Measurements from ENCODE around the gene C2orf15. TPM values are rescaled to one million over a fixed set of nuclear protein-coding genes. Genes with fewer than 3 reads are reported as not detected.

Gene C2orf15
- polyA plus RNA-seq, 2 of the 4 experiments (the other 2 are of a cell fraction), result 1.3 to 1.6 TPM

- no peak for DNase-seq (ENCODE audit: low read depth in 1 of 2, low spot score in 1 of 2)
- H3K27ac ChIP-seq, result no peak overlapping the region
- TF ChIP-seq FOSB (CRISPR knock-in tag; IDR thresholded peaks at IDR 0.05), result no peak
- no peak for TF ChIP-seq KDM1A (IDR thresholded peaks at IDR 0.05; ENCODE audit: low read depth)
- WGBS (ENCODE audit: missing lambda C conversion rate), result 79% methylated on average over 5 of the region's 5 CpGs
- no peaks in the 10 kb centered on the region for H3K9me3 ChIP-seq
- no peak overlapping the region for H3K4me3 ChIP-seq
- no peak for ATAC-seq
- ChIA-PET POLR2A (interaction anchor here (1.9 kb wide), 1 partner anchor 11 kb away, joined by 11 read pairs; the partner anchor contains the start of genes LIPT1 and TSGA10), CTCF (interaction anchor here (0.8 to 2.6 kb wide), 4 partner anchors 9 to 62 kb away, joined by 3 to 6 read pairs (median 4); no protein-coding TSS in a partner anchor)
- no peaks in the 10 kb centered on the region for H3K4me1 ChIP-seq
- FAIRE-seq, result no peak
- H3K4me2 ChIP-seq, result no peak overlapping the region
Measured at GRCh38 chr2:99166218-99166617, 24.7 kb downstream of the C2orf15 start.

DNA sequence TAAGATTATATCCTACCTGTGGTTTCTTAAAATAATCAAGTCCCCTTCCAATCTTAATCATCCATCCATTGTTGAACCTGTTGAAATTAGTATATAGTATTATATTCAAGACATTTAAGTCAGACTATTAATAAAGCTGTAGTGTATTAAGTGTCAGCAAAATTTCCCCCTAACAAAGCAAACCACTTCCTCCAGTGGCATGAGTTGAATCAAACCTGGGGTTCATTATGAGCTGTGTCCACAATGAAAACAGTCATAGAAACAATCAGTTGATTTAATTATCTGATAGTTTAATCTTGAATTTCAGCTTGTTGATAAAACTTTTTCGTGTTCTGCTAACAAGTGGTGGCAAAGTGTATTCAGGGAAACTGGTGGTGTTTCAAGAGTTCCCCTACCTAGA is 28.0 kb downstream of the C2orf15 start:
- DNase-seq (ENCODE audit: low read depth in 1 of 2, low spot score in 1 of 2), result no peak
- ChIA-PET CTCF (no interaction called here), POLR2A (no interaction called here)
- no peak overlapping the region for H3K27ac ChIP-seq
- ATAC-seq, result no peak
- 74% methylated on average over 1 of the region's 1 CpG for WGBS (ENCODE audit: missing lambda C conversion rate)
- no peaks in the 10 kb centered on the region for H3K4me1 ChIP-seq
- no peak overlapping the region for H3K4me2 ChIP-seq
- FAIRE-seq, result no peak
- H3K4me3 ChIP-seq, result no peak overlapping the region
- H3K9me3 ChIP-seq, result no peaks in the 10 kb centered on the region
- TF ChIP-seq CHD2 (IDR thresholded peaks at IDR 0.05; ENCODE audit: low read length, partially characterized antibody), result no peak
- no peak for TF ChIP-seq PHF8 (IDR thresholded peaks at IDR 0.05; ENCODE audit: borderline replicate concordance, low read depth)
- no peak for TF ChIP-seq CHD4 (IDR thresholded peaks at IDR 0.05; ENCODE audit: borderline replicate concordance)

DNA sequence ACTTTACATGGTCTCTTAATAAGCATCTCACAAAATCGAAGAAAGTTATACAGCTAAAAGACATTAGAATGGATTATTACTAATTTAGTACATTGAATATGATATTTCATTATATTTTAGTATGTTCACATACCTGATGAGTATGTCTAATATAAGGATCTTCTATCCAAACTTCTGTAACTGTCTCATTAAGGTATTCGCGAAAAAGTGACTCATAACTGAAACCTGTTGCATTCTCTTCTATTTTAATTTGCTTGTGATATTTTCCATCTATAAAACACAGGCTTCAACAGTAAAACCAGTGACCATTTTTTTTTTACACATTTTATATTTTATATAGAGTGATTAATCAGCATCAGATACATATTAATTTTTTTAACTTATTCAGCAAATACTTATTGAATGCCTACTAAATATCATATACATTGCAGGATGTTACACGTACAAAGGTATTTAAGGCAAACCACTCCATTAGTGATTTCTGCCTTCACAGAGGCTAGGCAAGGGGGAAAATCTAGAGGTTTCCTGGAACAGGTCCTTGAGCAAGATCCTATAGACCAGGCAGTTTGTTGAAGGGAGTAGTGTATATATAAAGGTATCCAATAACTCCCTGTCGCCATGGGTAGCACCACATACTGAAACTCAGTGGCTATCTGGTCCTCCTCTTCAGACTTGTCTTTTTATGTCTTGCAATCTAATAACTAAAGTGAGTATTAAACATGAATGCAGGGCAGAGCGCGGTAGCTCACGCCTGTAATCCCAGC is 30.1 kb downstream of the C2orf15 start:
- Histone ChIP-seq H3K4me1 (no peaks in the 10 kb centered on the region), H3K4me3 (no peak overlapping the region), H3K4me2 (no peak overlapping the region), H3K9me3 (no peaks in the 10 kb centered on the region), H3K27ac (no peak overlapping the region)
- DNase-seq (ENCODE audit: low read depth in 1 of 2, low spot score in 1 of 2) (no peak), FAIRE-seq (no peak), ATAC-seq (no peak)
- CTCF ChIA-PET, result interaction anchor here (1.6 kb wide), 1 partner anchor 13 kb away, joined by 6 read pairs; no protein-coding TSS in a partner anchor
- 94% methylated on average over 8 of the region's 8 CpGs for whole genome bisulfite sequencing (ENCODE audit: missing lambda C conversion rate)
- POLR2A ChIA-PET, result no interaction called here
- TF ChIP-seq HDAC2 (IDR thresholded peaks at IDR 0.05), result no peak
- TF ChIP-seq NFE2L2 (conservative IDR thresholded peaks at IDR 0.05; ENCODE audit: low read length), result no peak
- no peak for TF ChIP-seq BHLHE40 (IDR thresholded peaks at IDR 0.05; ENCODE audit: low read depth, low read length)
- no peak for TF ChIP-seq RARB (CRISPR knock-in tag; IDR thresholded peaks at IDR 0.05)
- TF ChIP-seq HOXB13 (CRISPR knock-in tag; IDR thresholded peaks at IDR 0.05; ENCODE audit: low read depth), result no peak
- no peak for TF ChIP-seq CTCF (IDR thresholded peaks at IDR 0.05)
- no peak for TF ChIP-seq TFCP2L1 (CRISPR knock-in tag; IDR thresholded peaks at IDR 0.05)
- TF ChIP-seq NR3C1 (IDR thresholded peaks at IDR 0.05), result no peak
- TF ChIP-seq SMC3 (IDR thresholded peaks at IDR 0.05), result no peak
- TF ChIP-seq HES2 (IDR thresholded peaks at IDR 0.05), result no peak
- TF ChIP-seq KDM1A (IDR thresholded peaks at IDR 0.05; ENCODE audit: low read depth), result no peak
- TF ChIP-seq POLR2A (IDR thresholded peaks at IDR 0.05; ENCODE audit: low read length), result no peak
- TF ChIP-seq RFX5 (IDR thresholded peaks at IDR 0.05), result no peak
- no peak for TF ChIP-seq TP53 (CRISPR knock-in tag; IDR thresholded peaks at IDR 0.05)
- TF ChIP-seq, protein P1, sequence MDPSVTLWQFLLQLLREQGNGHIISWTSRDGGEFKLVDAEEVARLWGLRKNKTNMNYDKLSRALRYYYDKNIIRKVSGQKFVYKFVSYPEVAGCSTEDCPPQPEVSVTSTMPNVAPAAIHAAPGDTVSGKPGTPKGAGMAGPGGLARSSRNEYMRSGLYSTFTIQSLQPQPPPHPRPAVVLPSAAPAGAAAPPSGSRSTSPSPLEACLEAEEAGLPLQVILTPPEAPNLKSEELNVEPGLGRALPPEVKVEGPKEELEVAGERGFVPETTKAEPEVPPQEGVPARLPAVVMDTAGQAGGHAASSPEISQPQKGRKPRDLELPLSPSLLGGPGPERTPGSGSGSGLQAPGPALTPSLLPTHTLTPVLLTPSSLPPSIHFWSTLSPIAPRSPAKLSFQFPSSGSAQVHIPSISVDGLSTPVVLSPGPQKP (IDR thresholded peaks at IDR 0.05; ENCODE audit: low read depth, low read length), result no peak
- no peak for TF ChIP-seq ESRRA (IDR thresholded peaks at IDR 0.05; ENCODE audit: borderline replicate concordance, low read length)

Data from A549 (cell line).